Measurements from ENCODE around the gene HARS1.
A peak's percentile ranks its signal among the peaks of the same experiment; 100 is the strongest.
"Not testable (repeated sequence)": the region's sequence is repeated elsewhere in the genome, so short reads cannot be mapped to it uniquely, and the experiment has no call there.

Gene HARS1

GRCh38 chr5:140718266-140718592, 27.1 kb upstream of the HARS1 start:
- peak overlapping the region; percentile 27 for H3K4me3 ChIP-seq (ENCODE audit: low read length)
- DNase-seq (ENCODE audit: low read depth) = no peak
- TF ChIP-seq, protein P1, sequence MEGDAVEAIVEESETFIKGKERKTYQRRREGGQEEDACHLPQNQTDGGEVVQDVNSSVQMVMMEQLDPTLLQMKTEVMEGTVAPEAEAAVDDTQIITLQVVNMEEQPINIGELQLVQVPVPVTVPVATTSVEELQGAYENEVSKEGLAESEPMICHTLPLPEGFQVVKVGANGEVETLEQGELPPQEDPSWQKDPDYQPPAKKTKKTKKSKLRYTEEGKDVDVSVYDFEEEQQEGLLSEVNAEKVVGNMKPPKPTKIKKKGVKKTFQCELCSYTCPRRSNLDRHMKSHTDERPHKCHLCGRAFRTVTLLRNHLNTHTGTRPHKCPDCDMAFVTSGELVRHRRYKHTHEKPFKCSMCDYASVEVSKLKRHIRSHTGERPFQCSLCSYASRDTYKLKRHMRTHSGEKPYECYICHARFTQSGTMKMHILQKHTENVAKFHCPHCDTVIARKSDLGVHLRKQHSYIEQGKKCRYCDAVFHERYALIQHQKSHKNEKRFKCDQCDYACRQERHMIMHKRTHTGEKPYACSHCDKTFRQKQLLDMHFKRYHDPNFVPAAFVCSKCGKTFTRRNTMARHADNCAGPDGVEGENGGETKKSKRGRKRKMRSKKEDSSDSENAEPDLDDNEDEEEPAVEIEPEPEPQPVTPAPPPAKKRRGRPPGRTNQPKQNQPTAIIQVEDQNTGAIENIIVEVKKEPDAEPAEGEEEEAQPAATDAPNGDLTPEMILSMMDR (IDR thresholded peaks at IDR 0.05; ENCODE audit: insufficient read depth, low read depth, low read length, missing control alignments) = no peak

- DNase-seq (ENCODE audit: low read depth); H3K4me3 ChIP-seq (ENCODE audit: low read length): not testable (repeated sequence)
Measured at GRCh38 chr5:140716238-140716637, 25.1 kb upstream of the HARS1 start.

DNA sequence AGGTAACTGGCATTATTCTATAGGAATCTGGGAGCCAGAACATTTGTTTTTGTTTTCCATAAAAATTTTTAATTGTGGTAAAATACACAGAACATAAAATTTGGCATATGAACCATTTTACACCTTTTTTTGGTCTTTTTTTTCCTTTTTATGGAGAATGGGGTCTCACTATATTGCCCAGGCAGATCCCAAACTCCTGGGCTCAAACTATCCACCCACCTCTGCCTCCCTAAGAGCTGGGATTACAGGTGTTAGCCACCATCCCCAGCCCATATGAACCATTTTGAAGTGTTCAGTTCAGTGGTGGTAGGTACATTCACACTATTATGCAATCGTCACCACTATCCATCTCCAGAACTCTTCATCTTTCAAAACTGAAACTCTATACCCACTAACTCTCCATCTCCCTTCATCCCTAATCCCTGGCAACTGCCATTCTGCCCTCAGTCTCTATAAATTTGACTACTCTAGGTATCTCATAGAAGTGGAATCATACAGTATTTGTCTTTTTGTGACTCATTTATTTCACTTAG, 22.5 kb upstream of the HARS1 start:
- no peak overlapping the region for H3K4me3 ChIP-seq (ENCODE audit: low read length)
- no peak for DNase-seq (ENCODE audit: low read depth)
- TF ChIP-seq, protein P1 (IDR thresholded peaks at IDR 0.05; ENCODE audit: insufficient read depth, low read depth, low read length, missing control alignments) = no peak

- H3K4me3 ChIP-seq (ENCODE audit: low read length) = no peak overlapping the region
- TF ChIP-seq, protein P1 (IDR thresholded peaks at IDR 0.05; ENCODE audit: insufficient read depth, low read depth, low read length, missing control alignments) = no peak
- no peak for DNase-seq (ENCODE audit: low read depth)
Measured at GRCh38 chr5:140711794-140712193, 20.6 kb upstream of the HARS1 start.

- H3K4me3 ChIP-seq (ENCODE audit: low read length) = peak overlapping the region; percentile 84
- TF ChIP-seq, protein P1 (IDR thresholded peaks at IDR 0.05; ENCODE audit: insufficient read depth, low read depth, low read length, missing control alignments) = no peak
- DNase-seq (ENCODE audit: low read depth) = peak; percentile 97
Measured at GRCh38 chr5:140710899-140711552, 19.9 kb upstream of the HARS1 start.

- not testable (repeated sequence) for DNase-seq (ENCODE audit: low read depth); H3K4me3 ChIP-seq (ENCODE audit: low read length)
Measured at GRCh38 chr5:140708787-140709186, 17.6 kb upstream of the HARS1 start.

- no peak for DNase-seq (ENCODE audit: low read depth)
- TF ChIP-seq, protein P1 (IDR thresholded peaks at IDR 0.05; ENCODE audit: insufficient read depth, low read depth, low read length, missing control alignments) = no peak
- H3K4me3 ChIP-seq (ENCODE audit: low read length) = no peak overlapping the region
Measured at GRCh38 chr5:140707812-140708211, 16.6 kb upstream of the HARS1 start.

Measured in epithelial cell of esophagus (primary cell).